Measurements from ENCODE around the gene APBA1.

APBA1 gene

DNA sequence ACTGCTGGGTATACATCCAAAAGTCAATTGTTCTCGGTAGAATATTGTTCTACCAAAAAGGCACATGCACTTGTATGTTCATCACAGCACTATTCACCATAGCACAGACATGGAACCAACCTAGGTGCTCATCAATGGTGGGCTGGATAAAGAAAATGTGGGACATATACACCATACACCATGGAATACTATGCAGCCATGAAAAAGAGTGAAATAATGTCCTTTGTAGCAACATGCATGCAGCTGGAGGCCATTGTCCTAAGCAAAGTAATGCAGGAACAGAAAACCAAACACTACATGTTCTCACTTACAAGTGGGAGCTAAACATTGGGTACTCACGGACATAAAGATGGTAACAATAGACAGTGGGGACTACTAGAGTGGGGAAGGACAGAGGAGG lies 145.5 kb downstream of the APBA1 start:
- no peak overlapping the region for H3K27ac ChIP-seq
- TF ChIP-seq ZFX (IDR thresholded peaks at IDR 0.05): no peak
- TF ChIP-seq CTCF (conservative IDR thresholded peaks at IDR 0.05): no peak

- TF ChIP-seq CTCF (conservative IDR thresholded peaks at IDR 0.05) (no peak), ZFX (IDR thresholded peaks at IDR 0.05) (no peak)
- H3K27ac ChIP-seq: no peak overlapping the region
These were observed 152.5 kb downstream of the APBA1 start for GRCh38 chr9:69519470-69520240.

DNA sequence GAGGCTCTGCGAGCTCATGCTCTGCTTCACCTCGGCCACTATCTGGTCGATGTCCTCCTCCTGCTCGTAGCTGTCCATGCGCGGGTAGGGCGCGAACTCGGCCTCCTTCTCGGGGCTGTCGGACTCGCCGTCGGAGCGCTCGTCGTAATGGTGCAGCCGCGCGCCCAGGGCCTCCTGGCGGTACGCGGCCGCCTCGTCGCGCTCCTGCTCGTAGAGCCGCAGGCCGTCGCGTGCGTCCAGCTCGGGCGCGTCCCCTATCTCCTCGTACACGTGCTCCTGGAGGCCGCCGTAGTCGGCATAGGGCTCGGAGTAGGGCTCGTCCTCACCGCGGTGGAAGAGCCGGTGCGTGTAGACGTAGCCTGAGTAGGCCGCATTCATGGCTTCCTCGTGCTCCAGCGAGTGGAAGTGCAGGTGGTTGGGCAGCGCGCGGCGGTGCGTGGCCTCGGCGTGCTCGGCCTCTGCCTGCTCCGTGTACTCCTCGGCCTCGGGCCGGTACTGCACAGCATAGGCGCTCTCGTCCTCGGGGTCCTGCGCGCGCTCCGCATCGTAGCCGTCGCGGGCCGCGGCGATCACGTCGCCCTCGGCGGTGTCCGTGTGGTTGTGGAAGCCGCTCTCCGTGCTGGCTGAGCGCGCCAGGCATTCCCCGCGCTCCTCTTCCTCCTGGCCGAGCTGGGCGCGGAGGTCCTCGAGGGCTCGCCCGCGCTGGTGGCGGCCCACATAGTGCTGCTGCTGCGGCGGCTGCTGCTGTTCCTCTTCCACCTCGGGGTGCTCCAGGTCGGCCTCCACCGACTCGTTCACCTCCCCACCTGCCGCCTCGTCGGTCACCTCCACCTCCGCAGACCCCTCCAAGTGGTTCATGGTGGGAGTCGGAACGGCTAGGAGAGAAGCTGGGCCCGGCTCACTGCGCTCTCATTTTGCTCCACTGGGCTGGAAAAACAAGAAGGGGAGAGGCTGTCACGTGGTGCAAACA lies 155.5 kb downstream of the APBA1 start:
- H3K27ac ChIP-seq: no peak overlapping the region
- TF ChIP-seq ZFX (IDR thresholded peaks at IDR 0.05) (no peak), CTCF (conservative IDR thresholded peaks at IDR 0.05) (no peak)

GRCh38 chr9:69515810-69516209 lies 156.4 kb downstream of the APBA1 start:
- no peak for TF ChIP-seq ZFX (IDR thresholded peaks at IDR 0.05)
- no peak for TF ChIP-seq CTCF (conservative IDR thresholded peaks at IDR 0.05)

GRCh38 chr9:69513141-69513820 lies 158.9 kb downstream of the APBA1 start:
- TF ChIP-seq ZFX (IDR thresholded peaks at IDR 0.05) (no peak), CTCF (conservative IDR thresholded peaks at IDR 0.05) (no peak)
- no peak overlapping the region for H3K27ac ChIP-seq

More at GRCh38 chr9:69515810-69516209, 156.4 kb downstream of the APBA1 start:
- no peak overlapping the region for H3K27ac ChIP-seq

DNA sequence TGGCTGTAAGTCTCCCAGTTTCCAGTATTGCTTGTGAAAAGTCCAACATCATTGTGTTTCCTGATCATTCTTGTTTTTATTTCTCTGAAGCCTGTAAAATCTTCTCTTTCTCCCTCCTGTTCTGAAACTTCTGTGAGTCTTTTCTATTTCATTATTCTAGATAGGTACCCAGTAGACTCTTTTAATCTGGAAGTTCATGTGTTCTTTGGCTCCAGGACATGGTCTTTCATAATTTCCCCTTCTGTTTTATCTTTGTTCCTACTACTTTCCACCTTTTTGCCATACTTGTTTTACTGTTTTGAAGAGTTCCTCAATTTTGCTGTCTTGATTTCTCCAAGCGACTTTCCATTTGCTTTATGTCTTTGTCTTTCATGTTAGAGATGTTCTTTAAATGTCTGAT lies 168.1 kb downstream of the APBA1 start:
- TF ChIP-seq ZFX (IDR thresholded peaks at IDR 0.05) (no peak), CTCF (conservative IDR thresholded peaks at IDR 0.05) (no peak)
- H3K27ac ChIP-seq: no peak overlapping the region

Data from C4-2B (cell line).